ENCODE data around the gene FAM81B. TPM values are rescaled to one million over a fixed set of nuclear protein-coding genes. Genes with fewer than 3 reads are reported as not detected.
"Not testable (repeated sequence)": the region's sequence is repeated elsewhere in the genome, so short reads cannot be mapped to it uniquely, and the experiment has no call there.

Gene FAM81B, protein sequence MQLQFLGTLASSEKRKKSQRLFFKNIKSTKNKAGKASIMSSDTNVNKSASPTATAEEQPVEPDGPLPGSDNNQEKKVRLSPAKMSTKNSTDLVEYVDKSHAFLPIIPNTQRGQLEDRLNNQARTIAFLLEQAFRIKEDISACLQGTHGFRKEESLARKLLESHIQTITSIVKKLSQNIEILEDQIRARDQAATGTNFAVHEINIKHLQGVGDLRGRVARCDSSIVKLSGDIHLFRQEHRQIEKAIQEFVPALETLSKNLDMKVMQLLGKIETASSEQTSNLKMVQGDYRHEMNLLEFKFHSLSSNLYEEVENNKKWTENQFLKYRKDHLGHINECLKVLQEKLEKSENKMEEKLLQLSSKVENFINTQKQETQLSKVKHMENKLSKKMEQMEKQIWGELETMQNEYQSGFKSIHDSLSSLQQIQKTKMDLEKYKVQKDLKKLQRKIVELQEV
- total RNA-seq (not detected), polyA plus RNA-seq (not detected)

GRCh38 chr5:95390812-95391492, at the start of gene FAM81B:
Gene FAM81B, plus strand, starts transcription at chr5:95391366. Its CDS starts 24 bp downstream, at chr5:95391390.
- no peaks in the 10 kb centered on the region for H3K4me1 ChIP-seq
- H3K9me3 ChIP-seq, result no peaks in the 10 kb centered on the region
- no peaks in the 10 kb centered on the region for H3K36me3 ChIP-seq
- intact Hi-C loops (cut with DNase I), result no loop called here
- WGBS, 2 donors, result 73 to 78% methylated on average over 2 of the region's 2 CpGs
- no peak within 1 kb of the TSS for H3K4me3 ChIP-seq
- no peak within 1 kb of the TSS for H3K27ac ChIP-seq
- TF ChIP-seq EP300 (IDR thresholded peaks at IDR 0.05) (no peak), POLR2A (IDR thresholded peaks at IDR 0.05) (no peak), POLR2AphosphoS5 (IDR thresholded peaks at IDR 0.05) (no peak), CTCF (IDR thresholded peaks at IDR 0.05) (no peak)
- H3K27me3 ChIP-seq, result no peaks in the 10 kb centered on the region
- DNase-seq, result no peak

GRCh38 chr5:95341444-95341843, 49.7 kb upstream of the FAM81B start:
- H3K4me1 ChIP-seq; H3K27me3 ChIP-seq; H3K36me3 ChIP-seq; intact Hi-C loops (cut with DNase I); H3K9me3 ChIP-seq; DNase-seq; H3K27ac ChIP-seq; H3K4me3 ChIP-seq: not testable (repeated sequence)
- 77 to 90% methylated on average over 2 of the region's 2 CpGs for WGBS, 2 donors

DNA sequence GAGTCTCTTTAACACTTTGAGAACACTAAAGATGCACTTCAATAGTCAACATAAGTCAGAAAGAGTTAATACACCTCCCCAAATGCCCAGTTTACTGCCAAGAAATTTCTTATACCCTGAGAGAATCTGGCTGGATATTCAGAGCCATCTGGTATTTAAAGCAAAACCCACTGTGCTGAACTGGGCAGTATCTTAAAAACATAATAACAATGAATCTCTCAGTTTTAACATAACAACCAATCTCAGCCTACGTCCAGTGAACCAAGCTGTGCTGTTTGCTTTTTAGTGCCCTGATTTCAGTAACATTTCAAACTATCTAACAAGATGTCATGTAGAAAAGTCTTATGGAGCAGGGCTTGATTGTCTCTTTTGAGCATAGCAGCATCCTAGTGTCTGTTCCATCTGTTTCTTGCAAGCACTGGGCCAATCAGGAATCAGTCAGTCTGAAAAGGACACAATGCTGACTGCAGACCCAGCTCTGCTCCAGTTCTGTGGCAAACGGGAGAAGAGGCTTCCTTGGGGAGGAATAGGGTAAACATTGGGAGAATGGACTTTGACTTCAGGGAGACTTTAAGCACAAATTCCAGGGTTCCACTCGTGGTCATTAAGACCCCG, 43.6 kb upstream of the FAM81B start:
- 34 to 57% methylated on average over 4 of the region's 4 CpGs for WGBS, 2 donors
- TF ChIP-seq EP300 (IDR thresholded peaks at IDR 0.05) (no peak), POLR2A (IDR thresholded peaks at IDR 0.05) (no peak), CTCF (IDR thresholded peaks at IDR 0.05) (no peak), POLR2AphosphoS5 (IDR thresholded peaks at IDR 0.05) (no peak)
- intact Hi-C loops (cut with DNase I), result no loop called here

DNA sequence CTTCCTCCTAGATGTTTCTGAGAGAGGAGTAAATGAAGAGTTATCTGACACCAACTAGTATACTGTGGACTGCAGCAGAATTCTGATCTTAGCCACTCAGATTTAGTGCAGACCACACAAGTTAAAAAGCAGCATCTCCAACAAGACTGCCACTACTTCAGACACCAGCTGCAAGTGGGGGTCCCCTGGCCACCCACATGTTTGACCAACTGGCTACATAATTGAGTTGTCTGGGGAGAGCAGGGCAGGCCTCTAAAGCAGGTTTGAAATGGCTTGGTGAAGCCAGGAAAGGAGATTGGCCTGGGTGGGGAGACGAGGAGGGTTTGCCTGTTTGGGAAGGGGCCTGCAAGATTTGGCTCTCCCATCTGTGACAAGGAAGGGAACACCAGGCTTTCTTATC, 40.5 kb upstream of the FAM81B start:
- DNase-seq, result no peak
- Histone ChIP-seq H3K27ac (no peak overlapping the region), H3K4me3 (no peak overlapping the region), H3K36me3 (no peaks in the 10 kb centered on the region), H3K9me3 (no peaks in the 10 kb centered on the region), H3K4me1 (no peaks in the 10 kb centered on the region), H3K27me3 (no peaks in the 10 kb centered on the region)
- TF ChIP-seq CTCF (IDR thresholded peaks at IDR 0.05) (no peak), POLR2A (IDR thresholded peaks at IDR 0.05) (no peak), EP300 (IDR thresholded peaks at IDR 0.05) (no peak), POLR2AphosphoS5 (IDR thresholded peaks at IDR 0.05) (no peak)
- intact Hi-C loops (cut with DNase I), result no loop called here
- WGBS, 2 donors, result 69 to 75% methylated on average over 1 of the region's 1 CpG

More for the DNA sequence above, 43.6 kb upstream of the FAM81B start:
- H3K36me3 ChIP-seq, result no peaks in the 10 kb centered on the region
- no peaks in the 10 kb centered on the region for H3K27me3 ChIP-seq
- H3K9me3 ChIP-seq, result no peaks in the 10 kb centered on the region
- H3K27ac ChIP-seq, result no peak overlapping the region
- H3K4me1 ChIP-seq, result no peaks in the 10 kb centered on the region
- DNase-seq, result no peak
- H3K4me3 ChIP-seq, result no peak overlapping the region

GRCh38 chr5:95352691-95353090, 38.5 kb upstream of the FAM81B start:
- intact Hi-C loops (cut with DNase I), result no loop called here
- TF ChIP-seq POLR2A (IDR thresholded peaks at IDR 0.05), result no peak
- no peak for TF ChIP-seq POLR2AphosphoS5 (IDR thresholded peaks at IDR 0.05)
- TF ChIP-seq CTCF (IDR thresholded peaks at IDR 0.05), result no peak
- DNase-seq, result no peak
- Histone ChIP-seq H3K9me3 (no peaks in the 10 kb centered on the region), H3K36me3 (no peaks in the 10 kb centered on the region), H3K27ac (no peak overlapping the region), H3K27me3 (no peaks in the 10 kb centered on the region), H3K4me1 (no peaks in the 10 kb centered on the region), H3K4me3 (no peak overlapping the region)
- WGBS, 2 donors, result 55 to 72% methylated on average over 3 of the region's 3 CpGs

Data from sigmoid colon (tissue), 7 donors.